GM12875 (cell line): ENCODE measurements around the gene FAM227A.

Experiments
- H3K4me3 ChIP-seq: one replicate; pipeline ENCODE4 v1.5.1; 2011; ENCODE audit warnings: low read depth, low read length, control low read depth
- TF ChIP-seq, protein P1 (sequence below): IDR thresholded peaks from 2 replicates; pipeline ENCODE4 v1.5.1; 2011; ENCODE audit warnings: low read depth, mild to moderate bottlenecking, control low read depth, inconsistent platforms, low read length, moderate library complexity, borderline replicate concordance; ENCODE audit not compliant: insufficient read depth

Gene FAM227A

DNA sequence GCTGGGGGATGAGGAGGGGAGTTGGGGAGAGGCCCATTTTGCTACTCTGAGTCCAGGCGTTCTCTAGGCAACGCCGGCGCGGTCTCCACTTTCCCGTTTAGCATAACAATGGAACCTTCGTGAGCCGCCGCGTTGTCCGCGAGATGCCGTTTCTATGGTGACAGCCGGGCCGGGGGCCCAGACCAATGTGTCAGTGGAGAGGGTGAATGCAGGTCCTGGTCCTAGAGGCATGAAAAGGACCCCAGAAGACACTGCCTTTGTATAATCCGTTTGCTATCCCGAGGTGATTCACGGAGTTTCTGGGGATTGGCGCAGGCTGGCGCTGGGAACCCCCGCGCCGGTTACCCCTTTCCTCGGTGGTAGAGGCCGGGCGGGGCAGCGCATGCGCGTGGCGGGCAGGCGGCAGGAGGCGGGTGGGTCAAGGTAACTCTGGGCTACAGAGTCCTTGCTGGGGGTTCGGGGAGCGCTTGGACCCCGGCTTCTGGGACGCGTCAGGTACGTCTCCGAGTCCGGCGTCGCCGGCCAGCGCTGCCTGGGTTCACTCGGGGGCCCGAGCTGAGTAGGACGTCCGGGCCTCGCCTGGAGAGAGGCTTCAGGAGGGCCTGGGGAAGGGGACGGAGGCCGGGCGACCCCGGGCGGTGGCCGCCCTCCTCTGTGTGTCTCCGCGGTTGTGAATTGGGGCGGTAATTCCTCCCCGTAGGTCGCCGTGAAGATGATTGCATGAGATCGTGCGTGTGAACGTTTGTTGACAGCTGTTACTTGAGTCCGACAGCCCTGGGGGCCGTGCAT lies at the start of gene FAM227A, which contains the start of gene CBY1:
TSS of gene FAM227A (minus strand) at position 137 of the 789 bp plus-strand sequence. CDS start 6,224 bp downstream, outside the sequence.
TSS of gene CBY1 (plus strand) at position 383 of the 789 bp plus-strand sequence. CDS start 11,417 bp downstream, outside the sequence.
- H3K4me3 ChIP-seq = peak within 1 kb of the TSS; percentile 91
- TF ChIP-seq, protein P1, sequence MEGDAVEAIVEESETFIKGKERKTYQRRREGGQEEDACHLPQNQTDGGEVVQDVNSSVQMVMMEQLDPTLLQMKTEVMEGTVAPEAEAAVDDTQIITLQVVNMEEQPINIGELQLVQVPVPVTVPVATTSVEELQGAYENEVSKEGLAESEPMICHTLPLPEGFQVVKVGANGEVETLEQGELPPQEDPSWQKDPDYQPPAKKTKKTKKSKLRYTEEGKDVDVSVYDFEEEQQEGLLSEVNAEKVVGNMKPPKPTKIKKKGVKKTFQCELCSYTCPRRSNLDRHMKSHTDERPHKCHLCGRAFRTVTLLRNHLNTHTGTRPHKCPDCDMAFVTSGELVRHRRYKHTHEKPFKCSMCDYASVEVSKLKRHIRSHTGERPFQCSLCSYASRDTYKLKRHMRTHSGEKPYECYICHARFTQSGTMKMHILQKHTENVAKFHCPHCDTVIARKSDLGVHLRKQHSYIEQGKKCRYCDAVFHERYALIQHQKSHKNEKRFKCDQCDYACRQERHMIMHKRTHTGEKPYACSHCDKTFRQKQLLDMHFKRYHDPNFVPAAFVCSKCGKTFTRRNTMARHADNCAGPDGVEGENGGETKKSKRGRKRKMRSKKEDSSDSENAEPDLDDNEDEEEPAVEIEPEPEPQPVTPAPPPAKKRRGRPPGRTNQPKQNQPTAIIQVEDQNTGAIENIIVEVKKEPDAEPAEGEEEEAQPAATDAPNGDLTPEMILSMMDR = no peak

DNA sequence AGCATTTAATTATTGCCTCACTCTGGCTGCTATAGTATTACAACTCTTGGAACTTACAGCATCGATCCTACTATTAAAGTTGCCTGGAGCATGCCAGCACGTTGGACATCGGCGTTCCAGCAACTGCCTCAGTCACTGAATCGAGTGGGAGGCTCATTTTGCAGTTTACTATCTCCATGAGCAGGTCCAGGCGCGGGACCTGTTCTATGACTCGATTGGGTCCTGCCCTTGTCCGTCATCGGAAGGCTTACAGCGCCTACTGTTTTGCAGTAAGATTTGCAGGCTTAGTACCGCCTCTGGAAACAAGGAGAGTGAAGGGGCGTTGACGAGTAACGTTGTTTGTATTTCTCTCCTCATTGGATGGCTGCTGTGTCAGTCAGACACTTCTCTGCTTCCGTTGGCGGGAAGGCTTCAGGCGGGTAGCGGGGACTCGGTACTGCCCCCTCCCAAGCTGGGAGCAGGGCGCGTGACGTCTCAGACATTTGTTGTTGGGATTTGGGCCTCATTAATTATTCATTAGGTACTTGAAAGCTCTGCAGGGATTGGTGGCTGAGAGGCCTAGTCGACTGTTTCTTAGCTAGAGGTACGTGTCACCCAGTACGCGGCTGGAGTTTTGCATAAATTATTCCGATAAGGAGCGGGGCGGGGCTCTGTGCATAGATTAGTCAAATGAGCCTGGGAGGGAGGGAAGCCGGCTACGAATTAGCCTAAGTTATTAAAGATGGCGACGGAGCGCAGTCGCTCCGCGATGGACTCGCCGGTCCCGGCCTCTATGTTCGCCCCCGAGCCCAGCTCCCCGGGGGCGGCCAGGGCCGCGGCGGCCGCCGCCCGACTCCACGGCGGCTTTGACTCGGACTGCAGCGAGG lies 49.3 kb upstream of the FAM227A start, which contains the start of gene GTPBP1:
TSS of gene GTPBP1 (plus strand) at position 710 of the 866 bp plus-strand sequence. CDS start at position 722, 12 bp downstream.
- TF ChIP-seq, protein P1 = no peak
- H3K4me3 ChIP-seq = peak within 1 kb of the TSS; percentile 79

DNA sequence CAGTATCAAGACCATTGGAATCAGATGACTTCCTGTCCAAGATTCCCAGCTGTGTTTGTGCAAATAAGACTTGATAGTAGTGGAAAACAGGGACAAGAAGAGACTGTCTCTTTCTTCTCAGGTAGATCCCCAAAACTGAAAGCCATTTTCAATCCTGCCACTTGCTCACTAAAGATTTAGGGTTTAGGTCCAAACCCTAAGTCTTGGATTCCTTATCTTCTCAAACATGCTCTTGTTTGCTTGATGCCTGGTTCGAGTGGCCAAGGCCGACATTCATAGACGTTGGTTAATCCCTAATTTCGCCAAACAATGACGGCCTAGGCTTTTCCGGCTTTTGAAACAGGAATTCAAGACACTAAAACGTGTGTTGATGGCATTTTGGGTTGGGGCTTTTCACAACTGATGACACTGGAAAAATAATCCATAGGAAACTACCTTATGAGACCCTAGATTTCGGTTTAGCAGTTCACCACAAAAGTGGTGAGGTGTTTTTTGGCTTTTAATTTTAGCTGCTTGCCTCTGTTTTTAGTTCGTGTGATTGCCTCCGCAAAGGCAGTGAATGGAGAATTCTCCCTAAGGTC lies 48.6 kb upstream of the FAM227A start:
- peak overlapping the region; percentile 47 for H3K4me3 ChIP-seq

DNA sequence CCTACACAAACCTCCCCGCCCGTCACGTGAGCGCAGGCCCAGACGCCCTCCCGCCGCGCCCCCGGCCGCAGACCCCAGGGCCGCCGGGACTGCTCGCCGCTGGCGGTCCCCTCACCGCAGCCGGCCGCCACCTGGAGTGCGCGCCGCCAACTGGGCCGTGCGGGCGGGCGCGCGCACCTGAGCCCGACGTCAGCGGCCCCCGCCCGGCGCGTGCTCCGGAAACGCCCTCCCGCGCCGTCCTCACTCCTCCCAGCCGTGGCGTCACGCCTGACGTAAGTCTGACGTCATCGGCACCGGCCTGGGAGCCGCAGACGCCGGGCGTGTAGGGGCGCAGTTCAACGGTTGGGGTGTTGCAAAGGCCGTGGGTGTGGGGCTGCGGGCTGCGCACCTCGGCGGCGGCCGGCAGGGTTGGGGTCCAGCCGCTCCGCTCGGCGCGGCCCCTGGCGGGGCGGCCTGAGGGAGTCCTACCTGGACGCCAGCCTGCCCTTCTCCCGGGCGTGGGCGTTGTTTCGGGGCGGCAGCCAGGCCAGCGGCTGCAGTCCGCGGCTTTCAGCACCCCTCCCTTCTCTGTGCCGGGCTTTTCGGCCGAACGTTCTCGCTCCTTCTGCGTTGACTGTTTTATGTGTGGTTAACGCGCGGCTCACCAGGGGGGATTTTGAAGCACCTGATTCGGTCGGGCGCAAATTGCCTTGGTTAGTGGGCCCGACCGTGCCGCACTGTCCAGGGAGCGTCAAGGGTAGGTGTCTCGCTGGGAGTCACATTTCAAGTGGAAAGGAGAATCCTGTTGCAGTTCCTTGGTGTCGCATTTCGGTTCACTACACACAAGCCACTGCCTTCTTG lies 44.8 kb upstream of the FAM227A start, which contains the start of gene JOSD1:
TSS of gene JOSD1 (minus strand) at position 155 of the 840 bp plus-strand sequence. CDS start 956 bp downstream, outside the sequence.
- H3K4me3 ChIP-seq = peak within 1 kb of the TSS; percentile 87
- TF ChIP-seq, protein P1 = 0 out of 2 replicates have a peak, but pooled peaks have one; percentile 2

More for the DNA sequence above, 48.6 kb upstream of the FAM227A start:
- TF ChIP-seq, protein P1 = no peak

DNA sequence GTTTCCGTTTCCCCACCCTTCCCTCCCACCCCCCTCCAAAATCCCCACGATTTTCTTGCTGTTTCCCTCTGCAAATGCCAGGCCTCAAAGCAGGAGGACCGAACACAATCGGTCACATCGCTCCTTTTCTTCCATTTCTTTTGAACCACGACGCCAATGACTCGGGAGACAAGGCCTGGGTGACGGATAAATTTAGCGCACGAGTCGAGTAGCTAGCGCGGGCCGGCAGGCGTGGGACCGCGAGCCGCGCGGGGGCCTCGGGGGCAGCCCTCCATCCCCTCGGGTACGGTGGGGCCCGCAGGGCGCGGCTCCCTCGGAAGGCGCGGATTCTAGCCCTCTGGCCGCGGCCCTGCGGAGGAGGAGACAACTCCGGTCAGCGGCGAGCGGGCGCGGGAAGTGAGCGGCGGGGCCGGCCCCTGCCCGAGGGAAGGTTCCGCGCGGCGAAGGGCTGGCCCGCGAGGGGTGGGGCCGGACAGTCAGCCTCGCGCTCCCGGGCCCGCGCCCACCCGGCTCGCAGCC lies 44.1 kb upstream of the FAM227A start:
- peak overlapping the region; percentile 87 for H3K4me3 ChIP-seq
- TF ChIP-seq, protein P1 = no peak

DNA sequence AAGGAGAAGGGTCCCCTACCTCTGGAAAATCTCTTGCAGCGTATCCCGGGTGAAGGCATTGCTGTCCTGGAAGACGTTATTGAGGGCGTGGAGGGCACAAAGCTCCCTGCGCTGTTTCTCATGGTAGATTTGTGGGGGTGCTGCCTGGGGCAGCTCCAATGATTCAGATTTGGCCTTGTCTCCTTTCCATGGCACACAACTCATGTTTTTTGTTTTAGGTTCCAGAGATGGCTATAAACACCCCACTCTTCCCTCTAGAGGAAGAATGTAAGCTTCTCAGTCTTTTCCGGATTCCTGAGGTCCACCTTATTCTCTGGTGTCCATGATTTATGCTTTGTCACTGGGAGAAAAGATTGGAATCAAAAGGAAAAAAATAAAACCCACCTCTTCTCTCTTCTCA lies 43.6 kb upstream of the FAM227A start:
- TF ChIP-seq, protein P1 = no peak

More for the DNA sequence above, 43.6 kb upstream of the FAM227A start:
- peak overlapping the region; percentile 87 for H3K4me3 ChIP-seq
